ENCODE results near the gene CCDC57.

Gene CCDC57

DNA sequence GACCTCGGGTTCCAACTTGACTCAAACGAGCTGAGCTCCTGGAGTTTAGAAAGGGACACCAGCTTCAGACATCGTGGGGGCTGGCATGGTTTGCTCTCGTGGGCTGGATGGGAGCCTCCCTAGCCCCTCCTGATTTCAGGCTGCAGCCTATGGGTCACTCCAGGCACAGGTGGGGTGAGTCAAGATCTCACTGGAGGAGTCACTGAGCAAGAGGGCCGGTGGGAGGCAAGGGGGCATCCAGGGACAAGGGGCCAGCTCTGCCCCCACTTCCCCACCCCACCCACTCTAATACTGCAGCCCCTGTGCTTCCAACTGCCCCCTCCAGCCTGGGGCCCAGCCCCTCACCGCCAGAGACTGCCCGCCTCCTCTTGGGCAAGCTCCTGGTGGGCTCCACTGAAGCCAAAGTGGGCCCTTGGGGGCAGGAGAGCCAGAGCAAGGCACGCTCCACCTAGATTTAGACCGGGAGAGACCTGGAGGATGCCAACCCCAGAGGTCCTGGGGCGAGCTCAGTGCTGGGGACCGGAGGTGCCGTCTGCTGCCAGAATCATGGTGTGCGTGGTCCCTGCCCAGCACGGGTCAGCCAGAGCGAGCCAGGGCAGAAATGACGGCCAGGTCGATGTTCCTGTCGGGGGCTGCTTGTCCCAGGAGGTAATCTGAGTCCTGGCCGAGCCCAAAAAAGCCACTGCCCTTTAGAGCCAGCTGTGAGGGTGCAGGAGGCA is 22.6 kb upstream of the CCDC57 start:
- DNase-seq, result no peak

DNA sequence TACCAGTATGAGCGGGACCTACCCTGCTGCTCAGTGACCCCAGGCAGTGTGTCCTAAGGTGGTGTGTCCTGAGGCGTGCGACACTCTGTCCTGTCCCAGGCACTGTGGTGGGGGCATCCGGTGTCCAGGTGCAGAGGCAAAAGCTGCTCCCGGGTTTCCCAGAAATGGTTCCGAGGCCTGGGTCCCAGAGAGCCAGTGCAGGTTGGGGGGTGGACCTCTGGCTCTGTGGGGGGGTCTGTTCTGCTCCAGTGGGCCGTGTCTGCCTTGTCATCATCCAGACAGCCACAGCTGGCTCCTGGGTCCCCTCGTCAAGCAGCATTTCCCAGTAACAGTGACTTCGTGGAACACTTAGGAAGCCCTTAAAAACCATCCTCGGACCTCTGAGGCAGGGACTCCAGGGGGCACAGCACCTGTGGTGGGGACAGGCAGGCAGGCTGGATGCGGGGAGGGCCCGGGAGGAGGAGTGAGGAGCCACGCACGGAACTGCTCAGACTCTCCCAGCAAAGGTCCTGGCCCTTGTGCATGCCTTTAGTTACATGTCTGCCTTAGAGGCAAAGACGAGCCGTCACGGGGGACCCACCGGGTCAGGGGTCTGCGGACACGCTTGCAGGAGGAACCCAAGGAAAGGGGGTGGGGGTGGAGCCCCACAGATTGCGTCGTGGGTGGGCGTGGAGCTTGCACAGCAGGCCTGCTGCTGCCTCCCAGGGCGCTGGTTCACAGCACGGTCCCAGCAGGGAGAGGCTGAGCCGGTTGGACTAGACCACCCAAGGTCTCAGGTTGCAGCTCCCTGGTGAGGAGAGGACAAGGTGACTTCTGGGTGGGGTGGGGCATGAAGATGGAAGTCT is 21.8 kb upstream of the CCDC57 start:
- DNase-seq, result no peak

DNA sequence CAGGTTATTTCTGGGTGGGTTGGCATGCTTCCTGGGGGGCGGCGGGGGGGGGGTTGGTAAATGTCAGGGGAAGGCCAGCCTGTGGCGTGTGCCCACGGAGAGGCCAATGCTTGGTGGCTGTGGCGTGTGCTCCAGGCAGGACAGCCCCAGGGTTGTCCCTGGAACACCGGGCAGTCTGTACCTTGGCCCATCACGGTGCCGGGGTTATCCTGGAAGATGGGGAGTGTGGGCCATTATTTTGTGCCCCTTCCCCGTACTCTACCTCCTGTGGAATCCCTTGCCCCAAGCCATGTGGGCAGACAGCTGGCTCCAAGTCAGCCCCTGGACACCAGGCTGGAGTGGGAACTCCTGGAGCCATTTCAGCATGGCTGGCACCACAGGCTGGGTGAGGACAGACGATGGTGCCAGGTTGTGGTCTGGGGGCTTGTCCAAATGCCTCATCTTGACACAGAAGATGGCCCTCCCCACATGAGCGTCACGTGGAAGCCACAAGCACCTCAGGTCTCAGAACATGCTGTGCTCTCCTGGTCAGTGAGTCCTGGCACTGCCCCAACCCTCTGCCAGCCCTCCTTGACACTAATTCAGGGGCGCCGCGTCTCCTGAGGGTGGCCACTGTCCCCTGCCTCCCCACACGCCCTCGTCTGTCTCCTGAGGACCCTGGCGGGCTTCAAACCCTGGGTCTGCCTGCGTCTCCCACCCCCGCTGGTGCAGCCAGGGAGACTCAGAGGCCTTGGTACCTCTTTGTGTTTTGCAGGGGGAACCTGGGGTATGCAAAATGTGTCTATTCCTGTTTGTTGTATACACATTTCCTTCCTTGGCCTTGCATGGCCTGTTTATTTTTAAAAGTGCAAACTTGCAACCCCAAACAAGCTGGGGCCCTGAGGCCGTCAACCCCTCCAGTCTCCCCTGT is 20.5 kb upstream of the CCDC57 start:
- no peak for DNase-seq

GRCh38 chr17:82232322-82232820 is 19.7 kb upstream of the CCDC57 start:
- DNase-seq, result no peak

DNA sequence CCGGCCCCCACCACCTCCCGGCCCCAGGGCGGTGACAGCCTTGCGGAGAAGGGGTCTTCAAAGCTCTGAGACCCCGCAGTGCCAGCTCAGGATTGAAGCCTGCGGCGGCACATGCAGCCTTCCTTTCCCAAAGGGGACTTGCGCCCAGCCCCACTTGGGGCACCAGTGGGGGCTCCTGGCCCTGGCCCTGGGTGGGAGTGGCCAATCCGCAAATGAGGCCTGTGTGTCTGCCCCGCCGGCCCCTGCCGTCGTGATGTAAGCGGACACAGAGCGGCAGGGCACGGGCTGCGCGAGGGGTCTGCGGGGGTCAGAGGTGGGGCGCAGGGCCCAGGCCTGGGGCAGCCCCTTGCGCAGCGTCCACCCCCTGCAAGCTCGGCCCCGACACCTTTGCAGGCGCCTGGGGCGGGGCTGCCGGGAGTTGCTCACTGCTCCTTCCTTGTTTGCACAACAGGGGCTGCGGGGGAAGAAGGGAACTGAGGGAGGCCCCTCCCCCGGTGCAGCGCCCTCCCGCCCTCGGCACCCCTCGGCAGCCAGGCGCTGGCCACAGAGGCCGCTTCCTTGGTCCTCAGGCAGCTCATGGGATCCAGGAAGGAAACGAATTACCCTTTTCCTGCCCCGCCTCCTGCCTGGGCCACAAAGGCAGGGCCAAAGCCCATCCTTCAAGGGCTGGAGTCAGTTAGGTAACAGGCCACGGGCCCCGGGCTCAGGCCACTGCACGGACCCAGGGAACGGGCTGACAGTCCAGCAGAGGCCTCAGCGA is 19.1 kb upstream of the CCDC57 start:
- DNase-seq, result no peak

- no peak for DNase-seq
Observed at GRCh38 chr17:82231312-82231561, 18.6 kb upstream of the CCDC57 start.

- DNase-seq, result peak in 1 of 4 experiments; percentile 33
Observed at GRCh38 chr17:82230609-82231311, 18.1 kb upstream of the CCDC57 start.

- DNase-seq, result no peak
Observed at GRCh38 chr17:82229698-82230608, 17.3 kb upstream of the CCDC57 start.

DNA sequence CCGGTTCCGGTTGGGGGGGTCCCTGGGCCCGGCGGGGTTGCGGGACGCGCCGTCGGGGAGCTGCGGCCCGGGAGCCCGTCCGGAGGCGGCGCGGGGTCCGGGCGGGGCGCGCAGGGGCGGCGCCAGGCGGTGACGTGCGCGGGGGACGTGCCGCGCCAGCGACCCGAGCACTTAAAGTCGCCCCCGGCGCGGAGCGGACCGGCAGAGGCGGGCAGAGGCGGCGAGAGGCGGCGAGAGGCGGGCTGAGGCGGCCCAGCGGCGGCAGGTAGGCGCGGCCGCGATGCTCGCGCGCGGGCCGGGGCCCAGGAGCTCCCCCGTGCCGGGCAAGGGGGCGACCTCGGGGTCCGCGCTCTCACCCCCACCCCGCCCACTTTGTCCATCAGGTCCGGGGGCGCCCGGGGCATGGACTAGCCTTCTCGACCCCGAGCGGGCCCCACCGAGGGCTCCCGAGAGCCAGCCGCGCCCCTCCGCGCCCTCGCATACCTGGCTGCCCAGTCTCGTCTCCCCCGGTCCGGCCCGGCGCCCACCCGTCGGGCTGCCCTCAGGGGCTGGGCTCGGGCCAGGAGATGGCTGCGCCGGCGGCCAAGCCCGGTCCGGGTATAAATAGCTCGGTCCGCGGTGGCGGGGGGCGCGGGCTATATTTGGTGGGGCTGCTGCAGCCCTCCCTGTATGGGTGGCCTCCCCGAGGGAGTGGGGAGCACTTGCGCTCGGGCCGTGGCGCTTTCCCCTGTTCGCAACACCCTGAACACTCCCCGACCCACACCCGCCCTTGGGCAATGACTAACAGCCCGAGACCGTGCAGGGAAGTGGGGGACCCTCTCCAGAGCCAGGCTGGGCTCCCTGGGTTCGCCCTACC is 16.4 kb upstream of the CCDC57 start, which contains the start of gene SLC16A3:
Gene SLC16A3, plus strand, starts transcription at position 201 of the 856 bp plus-strand sequence. CDS start 6,967 bp downstream, outside the sequence.
- peak in 2 of 4 experiments; percentile 38 to 41 for DNase-seq

DNA sequence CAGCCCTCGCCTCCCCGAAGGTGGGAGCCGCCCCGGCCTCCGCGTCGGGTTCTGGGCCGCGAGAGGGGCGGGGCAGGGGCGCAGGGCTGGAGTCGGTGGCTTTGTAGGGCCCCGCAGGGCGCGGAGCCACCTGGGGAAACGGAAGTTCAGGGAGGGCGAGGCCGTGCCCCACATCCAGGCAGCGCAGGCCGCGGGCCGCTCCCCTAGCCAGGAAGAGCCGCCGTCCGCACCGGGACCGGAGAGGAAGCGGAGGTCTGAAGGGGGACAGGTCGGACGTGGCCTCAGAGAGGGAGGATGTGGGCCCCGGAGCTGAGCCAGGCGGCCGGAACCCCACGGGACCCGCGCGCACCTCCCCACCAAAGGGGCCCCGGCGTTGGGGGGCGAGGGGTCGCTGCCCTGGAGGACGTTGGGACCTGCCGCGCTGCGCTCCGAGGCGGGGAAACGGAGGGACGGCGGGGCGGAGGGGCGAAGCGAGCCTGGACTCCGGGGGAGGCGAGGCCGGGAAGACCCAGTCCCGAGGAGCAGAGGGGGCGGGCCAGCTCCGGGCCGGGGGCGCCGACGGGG is 15.7 kb upstream of the CCDC57 start:
- DNase-seq, result peak in 3 of 4 experiments; percentile 28 to 43 (median 34)

- DNase-seq, result no peak
Observed at GRCh38 chr17:82227629-82228277, 15.1 kb upstream of the CCDC57 start.

DNA sequence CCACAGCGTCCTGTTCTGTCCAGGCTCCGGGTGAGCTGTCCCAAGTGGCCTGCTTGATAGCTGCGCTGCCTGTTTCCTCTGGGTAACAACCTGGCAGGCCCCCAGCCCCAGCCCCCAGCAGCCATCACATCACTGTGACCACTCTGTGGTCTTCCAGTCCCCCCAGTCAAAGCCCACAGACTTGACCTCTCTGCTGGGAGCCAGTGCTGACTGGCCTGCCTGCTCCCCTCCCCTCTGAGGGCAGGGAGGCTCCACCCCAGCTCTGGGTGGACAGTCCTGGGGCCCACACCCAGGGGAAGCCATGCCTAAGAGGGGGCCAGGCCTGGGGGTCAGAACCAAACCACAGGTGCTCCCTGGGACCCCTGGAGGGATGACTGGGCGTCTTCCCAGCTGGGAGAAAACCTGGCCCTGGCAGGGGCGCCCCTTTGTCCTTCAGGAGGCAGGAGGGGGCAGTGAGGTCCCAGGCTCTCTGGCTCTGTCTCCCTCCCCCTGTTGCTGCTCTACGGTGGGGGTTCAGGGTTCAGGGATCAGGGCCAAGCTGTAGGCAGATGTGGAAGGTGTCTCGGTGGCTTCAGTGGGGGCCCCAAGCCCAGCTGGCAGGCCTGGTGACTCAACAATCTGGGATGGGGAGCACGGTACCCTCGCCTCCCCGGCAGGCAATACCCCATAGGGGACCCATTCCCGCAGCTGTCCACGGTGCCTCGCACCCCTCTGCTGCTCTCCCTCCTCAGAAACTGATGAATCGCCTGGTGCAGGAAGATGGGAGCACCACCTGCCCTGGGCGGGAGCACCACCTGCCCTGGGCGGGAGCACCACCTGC is 14.4 kb upstream of the CCDC57 start:
- no peak for DNase-seq

- DNase-seq, result no peak
Observed at GRCh38 chr17:82226146-82226808, 13.6 kb upstream of the CCDC57 start.

DNA sequence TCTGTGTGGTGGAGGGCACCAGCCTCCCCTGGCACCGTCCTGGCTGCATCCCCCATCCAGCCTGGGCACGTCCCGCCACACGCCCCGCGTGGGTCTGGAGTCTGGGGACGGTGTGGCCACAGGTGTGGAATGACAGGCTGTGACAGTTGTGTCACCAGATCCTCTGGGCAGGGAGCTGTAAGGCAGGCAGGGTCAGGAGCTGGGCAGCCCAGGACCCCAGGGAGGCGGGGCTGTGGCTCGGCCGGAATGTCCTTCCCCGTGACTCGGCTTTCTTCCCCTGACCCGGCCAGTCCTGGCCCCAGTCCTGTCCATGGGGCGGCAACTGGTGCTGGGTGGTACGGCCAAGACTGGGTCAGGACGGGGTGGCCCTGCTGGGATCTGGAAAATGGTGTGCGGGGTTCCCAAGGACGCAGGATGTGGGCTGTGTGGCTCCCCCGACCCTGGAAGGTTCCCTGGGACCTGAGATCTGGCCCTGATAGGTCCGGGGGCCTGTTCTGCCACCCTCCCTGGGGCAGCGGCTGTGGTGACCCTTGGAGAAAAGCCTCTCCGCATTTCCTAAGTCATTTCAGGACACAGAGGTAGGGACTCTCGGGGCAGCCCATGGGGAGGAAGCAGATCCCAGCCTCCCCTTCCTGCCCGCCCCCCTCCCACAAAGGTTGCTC is 12.9 kb upstream of the CCDC57 start:
- no peak for DNase-seq

- no peak for DNase-seq
Observed at GRCh38 chr17:82224666-82225065, 12.0 kb upstream of the CCDC57 start.

GRCh38 chr17:82223517-82223916 is 10.9 kb upstream of the CCDC57 start:
- no peak for DNase-seq

GRCh38 chr17:82222816-82223215 is 10.2 kb upstream of the CCDC57 start:
- no peak for DNase-seq

All from activated CD4-positive, CD25-positive, alpha-beta regulatory T cell (primary cell).